Psoas muscle (tissue), 8 donors: ENCODE results near the gene OR56A1. TPM values are rescaled to one million over a fixed set of nuclear protein-coding genes. Genes with fewer than 3 reads are reported as not detected.

Experiments
- ATAC-seq, 4 donors: fragments of 200-7000 bp; cut with Tn5 transposase; one replicate each; pipeline ENCODE4 v1.9.1; 2020; ENCODE audit warnings: moderate library complexity in 3 of 4, mild to moderate bottlenecking in 2 of 4
- DNase-seq, 2 donors: peaks; one replicate each; pipeline ENCODE4 v3.0.0-alpha.2; 2020
- H3K27ac ChIP-seq: fragments of 200-600 bp; one replicate; pipeline ENCODE4 v1.8.0; 2022
- H3K27me3 ChIP-seq, 3 donors: fragments of 200-600 bp in 1 of 3; one replicate each; pipeline versions ENCODE4 v1.6.1 to v1.8.0; 2013 to 2022; ENCODE audit warnings: low read length in 2 of 3, mild to moderate bottlenecking in 2 of 3, moderate library complexity in 1 of 3; ENCODE audit not compliant: insufficient read depth in 3 of 3
- H3K36me3 ChIP-seq, 2 donors: fragments of 200-600 bp in 1 of 2; one replicate each; pipeline versions ENCODE4 v1.6.1 to v1.8.0; 2013 to 2022; ENCODE audit warnings: low read depth in 1 of 2, mild to moderate bottlenecking in 1 of 2, moderate library complexity in 1 of 2; ENCODE audit not compliant: insufficient read depth in 1 of 2
- H3K4me1 ChIP-seq: fragments of 200-600 bp; one replicate; pipeline ENCODE4 v1.8.0; 2022
- H3K4me3 ChIP-seq: fragments of 200-600 bp; one replicate; pipeline ENCODE4 v1.8.0; 2022; ENCODE audit warnings: mild to moderate bottlenecking
- H3K9me3 ChIP-seq: fragments of 200-600 bp; one replicate; pipeline ENCODE4 v1.8.0; 2022
- CTCF ChIP-seq: fragments of 200-600 bp; IDR thresholded peaks from one replicate; pipeline ENCODE4 v1.8.0; 2022; ENCODE audit warnings: antibody characterized with exemption
- WGBS, 3 donors: extraction: QIAGEN DNeasy Blood & Tissue Kit; methylation state at CpG; one replicate each; pipeline versions ENCODE4 v1.1.6 to v1.1.7; 2013; 5-methylcytosine and 5-hydroxymethylcytosine counted together
- intact Hi-C, 2 donors: fragments of 100-400 bp; cut with DNase I; formaldehyde crosslinking; loops; one replicate each; pipeline versions ENCODE4 v1.11.0 to v1.14.2; 2022
- polyA plus RNA-seq, 3 donors: library from polyadenylated mRNA; stranded (reverse); fragments of 200-250 nt; gene quantifications; one replicate each; pipeline ENCODE4 v1.2.3, GENCODE V29; 2013
- total RNA-seq, 4 donors: library from RNA; stranded (reverse); fragmentation: NEBNext Ultra II Directional in 2 of 4; extraction: Animal tissue kit (Norgen Biotek cat#: 25700) in 2 of 4; gene quantifications; one replicate each; pipeline versions ENCODE4 v1.2.1 to v1.2.4, GENCODE V29; 2021 to 2023
- donor health status: healthy with polysubstance abuse.
- donor health status: DM: no; HTN: no; CAD: no; lungs with moderate emphysema.
- donor health status: Bipolar disorder and iron deficiency.
- donor health status: healthy.
- donor health status: DM: yes; HTN: yes; CAD: no.
- donor health status: DM: no; HTN: no; CAD: no.
- donor health status: DM: no; HTN: no; CAD: no.
- donor health status: DM: yes; HTN: yes; CAD: no.

The OR56A1 gene
- total and polyA plus RNA-seq, 7 donors = not detected

GRCh38 chr11:6013042-6013441, 17.5 kb downstream of the OR56A1 start:
- Histone ChIP-seq H3K36me3 (no peaks in the 10 kb centered on the region), H3K9me3 (peaks cover 8% of the 10 kb centered on the region), H3K27me3 (no peaks in the 10 kb centered on the region), H3K4me1 (no peaks in the 10 kb centered on the region), H3K27ac (no peak overlapping the region), H3K4me3 (no peak overlapping the region)
- TF ChIP-seq CTCF = no peak
- no peak for DNase-seq
- ATAC-seq = no peak
- intact Hi-C loops = no loop called here
- WGBS, 3 donors = 68 to 92% (median 81%) methylated on average over 3 of the region's 3 CpGs

- no peak for DNase-seq
- H3K36me3 ChIP-seq = no peaks in the 10 kb centered on the region
- 70 to 78% (median 73%) methylated on average over 4 of the region's 4 CpGs for WGBS, 3 donors
- H3K4me1 ChIP-seq = no peaks in the 10 kb centered on the region
- no peak overlapping the region for H3K27ac ChIP-seq
- no peak for TF ChIP-seq CTCF
- intact Hi-C loops = no loop called here
- H3K9me3 ChIP-seq = peaks cover 4% of the 10 kb centered on the region
- no peak overlapping the region for H3K4me3 ChIP-seq
- ATAC-seq = no peak
- H3K27me3 ChIP-seq = no peaks in the 10 kb centered on the region
Observed at GRCh38 chr11:6012035-6012668, 18.4 kb downstream of the OR56A1 start.

GRCh38 chr11:6006846-6007245, 23.7 kb downstream of the OR56A1 start, which contains the start of gene OR56A4:
Gene OR56A4 (minus strand): TSS chr11:6006946. CDS start chr11:6002992, 3,954 bp downstream.
- H3K27me3 ChIP-seq = no peaks in the 10 kb centered on the region
- H3K27ac ChIP-seq = no peak within 1 kb of the TSS
- H3K4me1 ChIP-seq = no peaks in the 10 kb centered on the region
- no peak within 1 kb of the TSS for H3K4me3 ChIP-seq
- ATAC-seq = no peak
- intact Hi-C loops = no loop called here
- TF ChIP-seq CTCF = no peak
- H3K9me3 ChIP-seq = no peaks in the 10 kb centered on the region
- no peak for DNase-seq
- no peaks in the 10 kb centered on the region for H3K36me3 ChIP-seq

GRCh38 chr11:6006395-6006794, 24.2 kb downstream of the OR56A1 start:
- Histone ChIP-seq H3K4me3 (no peak overlapping the region), H3K27ac (no peak overlapping the region), H3K27me3 (no peaks in the 10 kb centered on the region), H3K4me1 (no peaks in the 10 kb centered on the region), H3K9me3 (no peaks in the 10 kb centered on the region), H3K36me3 (no peaks in the 10 kb centered on the region)
- no peak for ATAC-seq
- DNase-seq = no peak
- no peak for TF ChIP-seq CTCF
- intact Hi-C loops = no loop called here

- TF ChIP-seq CTCF = no peak
Observed at GRCh38 chr11:6002202-6002699, 28.3 kb downstream of the OR56A1 start.

More at GRCh38 chr11:6002202-6002699, 28.3 kb downstream of the OR56A1 start:
- WGBS, 3 donors = 73 to 76% (median 74%) methylated on average over 7 of the region's 7 CpGs
- intact Hi-C loops = no loop called here
- DNase-seq = no peak
- ATAC-seq = no peak
- Histone ChIP-seq H3K4me3 (no peak overlapping the region), H3K36me3 (no peaks in the 10 kb centered on the region), H3K4me1 (no peaks in the 10 kb centered on the region), H3K9me3 (no peaks in the 10 kb centered on the region), H3K27ac (no peak overlapping the region), H3K27me3 (no peaks in the 10 kb centered on the region)
